Activated CD4-positive, alpha-beta memory T cell treated with anti-CD3 and anti-CD28 coated beads, Interleukin-2, amount 10 ng/mL, durations not matched to agents 7 days and 5 days (primary cell): ENCODE results near the gene ABCC4. TPM values are rescaled to one million over a fixed set of nuclear protein-coding genes. Genes with fewer than 3 reads are reported as not detected.

Experiments used
- CTCF ChIA-PET: fragments of 350-600 bp; sonication (Branson Sonifier 250); formaldehyde crosslinking; loops from one replicate; lab custom pipeline; 2021; ENCODE audit warnings: antibody characterized with exemption, inconsistent platforms; lab: Charles Lee
- POLR2A ChIA-PET: fragments of 350-600 bp; sonication (Branson Sonifier 250); formaldehyde crosslinking; loops from one replicate; lab custom pipeline; 2021; ENCODE audit warnings: antibody characterized with exemption; lab: Charles Lee
- DNase-seq: peaks from one replicate; pipeline ENCODE4 v3.0.0-alpha.2; 2020
- H3K27ac Mint-ChIP-seq: one replicate; pipeline ENCODE4 v1.8.0; 2021; ENCODE audit warnings: mild to moderate bottlenecking, mixed read lengths
- H3K27me3 Mint-ChIP-seq: one replicate; pipeline ENCODE4 v1.8.0; 2021; ENCODE audit warnings: mixed read lengths
- H3K36me3 Mint-ChIP-seq: one replicate; pipeline ENCODE4 v1.8.0; 2021; ENCODE audit warnings: low read depth, mixed read lengths
- H3K4me1 Mint-ChIP-seq: one replicate; pipeline ENCODE4 v1.8.0; 2021; ENCODE audit warnings: mixed read lengths
- H3K4me3 Mint-ChIP-seq: one replicate; pipeline ENCODE4 v1.8.0; 2021; ENCODE audit warnings: mild to moderate bottlenecking, mixed read lengths
- H3K9me3 Mint-ChIP-seq: one replicate; pipeline ENCODE4 v1.8.0; 2021; ENCODE audit warnings: mixed read lengths
- total RNA-seq, 2 experiments: library from RNA; stranded (reverse); gene quantifications; one replicate each; pipeline ENCODE4 v1.2.3, GENCODE V29; 2021

ABCC4 gene
- total RNA-seq, 2 experiments from 2014 or later: 3.8 to 4.5 TPM

GRCh38 chr13:95317039-95317989 lies 16.1 kb upstream of the ABCC4 start:
- no peak overlapping the region for H3K27ac Mint-ChIP-seq
- no peaks in the 10 kb centered on the region for H3K36me3 Mint-ChIP-seq
- no peaks in the 10 kb centered on the region for H3K4me1 Mint-ChIP-seq
- no peak overlapping the region for H3K4me3 Mint-ChIP-seq
- ChIA-PET POLR2A (no interaction called here), CTCF (no interaction called here)
- no peak for DNase-seq
- H3K27me3 Mint-ChIP-seq: peaks cover 7% of the 10 kb centered on the region
- H3K9me3 Mint-ChIP-seq: no peaks in the 10 kb centered on the region

GRCh38 chr13:95315752-95316151 lies 14.5 kb upstream of the ABCC4 start:
- CTCF ChIA-PET: interaction anchor here (0.6 to 0.7 kb wide), 3 partner anchors 29 to 65 kb away, joined by 3 to 4 read pairs (median 4); no protein-coding TSS in a partner anchor
- Mint-ChIP-seq H3K4me1 (no peaks in the 10 kb centered on the region), H3K4me3 (no peak overlapping the region)

GRCh38 chr13:95307507-95307906 lies 6.3 kb upstream of the ABCC4 start:
- CTCF ChIA-PET: no interaction called here
- H3K4me3 Mint-ChIP-seq: no peak overlapping the region
- H3K27me3 Mint-ChIP-seq: peaks cover 11% of the 10 kb centered on the region
- no peaks in the 10 kb centered on the region for H3K4me1 Mint-ChIP-seq
- H3K9me3 Mint-ChIP-seq: no peaks in the 10 kb centered on the region
- no peak for DNase-seq
- no peaks in the 10 kb centered on the region for H3K36me3 Mint-ChIP-seq
- no peak overlapping the region for H3K27ac Mint-ChIP-seq
- POLR2A ChIA-PET: no interaction called here

More at GRCh38 chr13:95315752-95316151, 14.5 kb upstream of the ABCC4 start:
- POLR2A ChIA-PET: no interaction called here
- no peak for DNase-seq
- no peaks in the 10 kb centered on the region for H3K9me3 Mint-ChIP-seq
- H3K27ac Mint-ChIP-seq: no peak overlapping the region
- H3K36me3 Mint-ChIP-seq: no peaks in the 10 kb centered on the region
- H3K27me3 Mint-ChIP-seq: peaks cover 15% of the 10 kb centered on the region

GRCh38 chr13:95304453-95304852 lies 3.2 kb upstream of the ABCC4 start:
- Mint-ChIP-seq H3K9me3 (no peaks in the 10 kb centered on the region), H3K27me3 (peaks cover 6% of the 10 kb centered on the region), H3K36me3 (no peaks in the 10 kb centered on the region), H3K27ac (no peak overlapping the region), H3K4me3 (no peak overlapping the region), H3K4me1 (peaks cover 16% of the 10 kb centered on the region)
- POLR2A ChIA-PET: no interaction called here
- DNase-seq: no peak
- CTCF ChIA-PET: interaction anchor here (1.3 to 2.3 kb wide), 2 partner anchors 100 to 115 kb away, joined by 5 to 6 read pairs; no protein-coding TSS in a partner anchor

- Mint-ChIP-seq H3K27me3 (peaks cover 6% of the 10 kb centered on the region), H3K36me3 (no peaks in the 10 kb centered on the region), H3K9me3 (no peaks in the 10 kb centered on the region), H3K27ac (no peak overlapping the region), H3K4me1 (peaks cover 23% of the 10 kb centered on the region), H3K4me3 (peak overlapping the region; percentile 62)
- ChIA-PET POLR2A (interaction anchor here (0.8 to 1.2 kb wide), 2 partner anchors 75 to 79 kb away, joined by 3 read pairs; no protein-coding TSS in a partner anchor), CTCF (interaction anchor here (0.5 to 3.2 kb wide), 6 partner anchors 8 to 112 kb away, joined by 3 to 21 read pairs (median 6); no protein-coding TSS in a partner anchor)
- DNase-seq: no peak
These were observed 730 bp upstream of the ABCC4 start for GRCh38 chr13:95301968-95302393.

GRCh38 chr13:95300625-95301182 lies 547 bp downstream of the ABCC4 start:
- DNase-seq: peak; percentile 40
- H3K27ac Mint-ChIP-seq: no peak overlapping the region
- H3K36me3 Mint-ChIP-seq: no peaks in the 10 kb centered on the region
- no peaks in the 10 kb centered on the region for H3K9me3 Mint-ChIP-seq
- H3K27me3 Mint-ChIP-seq: peaks cover 6% of the 10 kb centered on the region
- ChIA-PET POLR2A (interaction anchor here (1.2 kb wide), 1 partner anchor 74 kb away, joined by 3 read pairs; no protein-coding TSS in a partner anchor), CTCF (interaction anchor here (1.0 to 3.2 kb wide), 6 partner anchors 12 to 111 kb away, joined by 3 to 21 read pairs (median 4); no protein-coding TSS in a partner anchor)
- peak overlapping the region; percentile 76 for H3K4me3 Mint-ChIP-seq
- peaks cover 23% of the 10 kb centered on the region for H3K4me1 Mint-ChIP-seq

GRCh38 chr13:95298971-95299621 lies 2.2 kb downstream of the ABCC4 start:
- no peaks in the 10 kb centered on the region for H3K36me3 Mint-ChIP-seq
- H3K4me1 Mint-ChIP-seq: peaks cover 23% of the 10 kb centered on the region
- DNase-seq: no peak
- POLR2A ChIA-PET: interaction anchor here (0.6 to 0.7 kb wide), 2 partner anchors 30 to 109 kb away, joined by 3 to 4 read pairs; no protein-coding TSS in a partner anchor
- peaks cover 6% of the 10 kb centered on the region for H3K27me3 Mint-ChIP-seq
- CTCF ChIA-PET: interaction anchor here (1.5 to 3.2 kb wide), 3 partner anchors 72 to 110 kb away, joined by 3 to 21 read pairs (median 5); no protein-coding TSS in a partner anchor
- no peak overlapping the region for H3K27ac Mint-ChIP-seq
- H3K4me3 Mint-ChIP-seq: peak overlapping the region; percentile 28
- H3K9me3 Mint-ChIP-seq: no peaks in the 10 kb centered on the region

- no peaks in the 10 kb centered on the region for H3K9me3 Mint-ChIP-seq
- no peak overlapping the region for H3K4me3 Mint-ChIP-seq
- peaks cover 6% of the 10 kb centered on the region for H3K27me3 Mint-ChIP-seq
- no peak for DNase-seq
- no peak overlapping the region for H3K27ac Mint-ChIP-seq
- peaks cover 23% of the 10 kb centered on the region for H3K4me1 Mint-ChIP-seq
- CTCF ChIA-PET: interaction anchor here (0.9 to 2.5 kb wide), 4 partner anchors 10 to 110 kb away, joined by 3 to 23 read pairs (median 5); no protein-coding TSS in a partner anchor
- POLR2A ChIA-PET: interaction anchor here (0.6 to 0.7 kb wide), 2 partner anchors 29 to 109 kb away, joined by 3 to 4 read pairs; no protein-coding TSS in a partner anchor
- no peaks in the 10 kb centered on the region for H3K36me3 Mint-ChIP-seq
These were observed 2.9 kb downstream of the ABCC4 start for GRCh38 chr13:95298169-95298965.

- no peaks in the 10 kb centered on the region for H3K36me3 Mint-ChIP-seq
- H3K4me3 Mint-ChIP-seq: no peak overlapping the region
- H3K4me1 Mint-ChIP-seq: peaks cover 17% of the 10 kb centered on the region
- H3K27ac Mint-ChIP-seq: no peak overlapping the region
- H3K27me3 Mint-ChIP-seq: no peaks in the 10 kb centered on the region
- DNase-seq: peak; percentile 19
- POLR2A ChIA-PET: interaction anchor here (1.2 kb wide), 1 partner anchor 182 kb away, joined by 3 read pairs; no protein-coding TSS in a partner anchor
- CTCF ChIA-PET: interaction anchor here (0.6 to 2.5 kb wide), 11 partner anchors 8 to 537 kb away, joined by 3 to 23 read pairs (median 3); no protein-coding TSS in a partner anchor
- peaks cover 3% of the 10 kb centered on the region for H3K9me3 Mint-ChIP-seq
These were observed 4.8 kb downstream of the ABCC4 start for GRCh38 chr13:95296326-95296925.

GRCh38 chr13:95295026-95295425 lies 6.2 kb downstream of the ABCC4 start:
- H3K4me1 Mint-ChIP-seq: peaks cover 12% of the 10 kb centered on the region
- no peak overlapping the region for H3K27ac Mint-ChIP-seq
- no peak for DNase-seq
- POLR2A ChIA-PET: no interaction called here
- CTCF ChIA-PET: interaction anchor here (0.7 to 2.3 kb wide), 2 partner anchors 88 to 109 kb away, joined by 4 to 6 read pairs; no protein-coding TSS in a partner anchor
- no peak overlapping the region for H3K4me3 Mint-ChIP-seq
- H3K36me3 Mint-ChIP-seq: no peaks in the 10 kb centered on the region
- no peaks in the 10 kb centered on the region for H3K27me3 Mint-ChIP-seq
- H3K9me3 Mint-ChIP-seq: peaks cover 3% of the 10 kb centered on the region

- H3K27ac Mint-ChIP-seq: no peak overlapping the region
- no peak for DNase-seq
- ChIA-PET CTCF (interaction anchor here (2.3 kb wide), 1 partner anchor 112 kb away, joined by 6 read pairs; no protein-coding TSS in a partner anchor), POLR2A (no interaction called here)
- no peak overlapping the region for H3K4me3 Mint-ChIP-seq
- H3K9me3 Mint-ChIP-seq: peaks cover 3% of the 10 kb centered on the region
- no peaks in the 10 kb centered on the region for H3K4me1 Mint-ChIP-seq
- H3K36me3 Mint-ChIP-seq: no peaks in the 10 kb centered on the region
- H3K27me3 Mint-ChIP-seq: no peaks in the 10 kb centered on the region
These were observed 8.6 kb downstream of the ABCC4 start for GRCh38 chr13:95292622-95293021.
